HUES48 (cell line): ENCODE measurements around the gene KLHL6.
"Not testable (repeated sequence)": the region's sequence is repeated elsewhere in the genome, so short reads cannot be mapped to it uniquely, and the experiment has no call there.

Experiments
- H3K27ac ChIP-seq: one replicate; pipeline ENCODE4 v1.7.0; 2013; ENCODE audit warnings: low read depth, low read length, inconsistent platforms
- H3K27me3 ChIP-seq: 2 replicates; pipeline ENCODE4 v1.6.1; 2013; ENCODE audit warnings: mild to moderate bottlenecking, low read length; ENCODE audit not compliant: control insufficient read depth, insufficient read depth
- H3K36me3 ChIP-seq: 2 replicates; pipeline ENCODE4 v1.6.1; 2013; ENCODE audit warnings: low read length; ENCODE audit not compliant: control insufficient read depth, insufficient read depth
- H3K4me1 ChIP-seq: 2 replicates; pipeline ENCODE4 v1.6.1; 2013; ENCODE audit warnings: mild to moderate bottlenecking, low read length; ENCODE audit not compliant: control insufficient read depth, insufficient read depth
- H3K4me3 ChIP-seq: 2 replicates; pipeline ENCODE4 v1.5.1; 2013; ENCODE audit warnings: mild to moderate bottlenecking, low read depth, low read length
- H3K9ac ChIP-seq: 2 replicates; pipeline ENCODE4 v1.6.1; 2013; ENCODE audit warnings: mild to moderate bottlenecking, low read depth, low read length, moderate library complexity
- H3K9me3 ChIP-seq: 2 replicates; pipeline ENCODE4 v1.6.1; 2013; ENCODE audit warnings: low read length; ENCODE audit not compliant: control insufficient read depth, insufficient read depth

The KLHL6 gene

DNA sequence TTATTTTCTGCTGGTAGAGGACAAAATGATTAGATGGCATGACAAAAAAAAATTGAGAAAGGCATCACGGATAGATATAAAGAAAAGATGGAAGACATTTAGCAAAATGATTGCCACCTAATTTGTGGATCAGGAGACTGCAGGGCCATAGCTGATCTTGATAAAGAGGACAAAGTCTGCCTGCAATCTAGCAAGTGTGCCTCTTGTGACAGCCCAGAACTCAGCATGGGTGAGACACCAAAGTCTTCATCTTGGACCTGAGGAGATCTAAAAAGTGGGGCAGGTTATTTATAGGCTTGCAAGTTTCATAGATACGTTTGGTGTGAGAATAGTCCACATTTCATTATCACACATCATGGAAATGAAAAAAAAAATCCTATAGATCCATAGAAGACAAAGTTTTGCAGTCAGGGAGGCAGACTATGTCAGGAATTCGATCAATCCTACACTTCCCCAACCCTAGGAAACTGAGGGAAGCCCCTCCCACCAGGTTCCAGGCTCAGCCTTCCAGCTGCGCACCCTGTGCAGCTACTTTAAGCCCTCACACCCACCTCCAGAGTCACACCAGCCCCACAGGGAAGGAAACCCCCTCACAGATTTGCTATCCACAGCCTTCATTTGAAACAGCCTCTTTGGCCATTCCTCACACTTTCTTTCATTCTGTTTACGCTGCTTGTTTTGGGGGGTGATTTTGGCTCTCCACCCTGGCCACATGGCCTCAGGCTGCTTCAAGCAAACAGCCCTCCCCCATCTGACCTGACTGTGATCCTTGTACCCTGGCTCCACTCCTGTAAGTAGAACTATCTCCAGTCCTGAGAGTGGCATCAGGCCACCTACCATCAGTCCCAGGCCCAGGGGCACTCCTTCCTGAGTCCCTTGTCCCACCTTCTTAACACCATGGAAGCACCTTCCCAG lies 28.1 kb upstream of the KLHL6 start:
- Histone ChIP-seq H3K4me1 (peaks cover 9% of the 10 kb centered on the region), H3K4me3 (no peak overlapping the region), H3K27ac (no peak overlapping the region), H3K9ac (no peak overlapping the region), H3K27me3 (no peaks in the 10 kb centered on the region), H3K36me3 (no peaks in the 10 kb centered on the region), H3K9me3 (no peaks in the 10 kb centered on the region)

DNA sequence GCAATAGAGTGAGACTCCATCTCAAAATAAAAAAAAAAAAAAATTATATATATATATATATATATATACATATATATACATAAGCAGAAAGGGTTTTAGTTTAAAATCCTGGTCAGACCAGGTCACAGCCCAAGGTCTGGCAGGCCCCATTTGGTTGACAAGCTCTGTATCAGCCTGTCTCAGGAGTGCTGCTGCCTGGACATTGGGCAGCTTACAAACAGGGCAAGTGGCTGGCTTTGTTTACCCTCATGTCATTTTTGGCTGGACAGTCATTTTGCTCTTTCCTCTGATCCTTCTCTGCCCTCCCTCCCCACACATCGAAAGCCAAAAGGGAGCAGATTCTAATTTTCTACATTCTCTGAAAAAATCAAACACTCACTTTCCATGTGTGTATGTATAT lies 26.7 kb upstream of the KLHL6 start:
- H3K36me3 ChIP-seq = no peaks in the 10 kb centered on the region
- H3K9me3 ChIP-seq = no peaks in the 10 kb centered on the region
- peaks cover 12% of the 10 kb centered on the region for H3K4me1 ChIP-seq
- H3K27me3 ChIP-seq = no peaks in the 10 kb centered on the region
- no peak overlapping the region for H3K9ac ChIP-seq
- H3K27ac ChIP-seq = no peak overlapping the region
- no peak overlapping the region for H3K4me3 ChIP-seq

DNA sequence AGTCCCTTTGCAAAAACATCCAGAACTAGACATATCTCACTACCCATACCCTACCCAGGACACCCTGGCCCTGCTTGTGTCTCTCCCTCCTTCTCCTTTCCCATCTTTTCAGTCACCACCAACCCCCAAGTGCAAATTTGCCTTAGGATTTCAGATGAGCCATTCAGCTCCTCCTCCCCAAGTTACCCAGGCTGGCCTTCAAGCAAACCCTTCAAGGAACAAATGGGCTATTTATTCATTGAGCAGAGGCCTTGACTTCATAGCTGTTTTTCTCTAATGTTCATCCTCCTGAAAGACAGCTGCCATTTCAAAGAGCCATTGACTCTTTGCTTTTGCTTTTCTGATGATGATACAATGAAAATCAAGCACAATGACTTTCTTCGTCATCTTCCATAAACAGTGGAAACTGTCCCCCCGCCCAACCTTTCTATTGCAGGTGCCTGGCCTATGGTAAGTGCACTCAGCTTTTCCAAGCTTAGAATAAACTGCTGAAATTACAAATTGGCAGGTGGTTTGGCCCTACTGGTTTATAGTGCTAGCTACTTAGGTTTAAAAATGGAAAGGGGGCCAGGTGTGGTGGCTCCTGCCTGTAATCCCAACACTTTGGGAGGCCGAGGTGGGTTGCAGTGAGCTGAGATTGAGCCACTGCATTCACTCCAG lies 26.1 kb upstream of the KLHL6 start:
- Histone ChIP-seq H3K36me3 (no peaks in the 10 kb centered on the region), H3K4me3 (no peak overlapping the region), H3K4me1 (peaks cover 15% of the 10 kb centered on the region), H3K27me3 (no peaks in the 10 kb centered on the region), H3K9ac (no peak overlapping the region), H3K27ac (no peak overlapping the region), H3K9me3 (no peaks in the 10 kb centered on the region)

DNA sequence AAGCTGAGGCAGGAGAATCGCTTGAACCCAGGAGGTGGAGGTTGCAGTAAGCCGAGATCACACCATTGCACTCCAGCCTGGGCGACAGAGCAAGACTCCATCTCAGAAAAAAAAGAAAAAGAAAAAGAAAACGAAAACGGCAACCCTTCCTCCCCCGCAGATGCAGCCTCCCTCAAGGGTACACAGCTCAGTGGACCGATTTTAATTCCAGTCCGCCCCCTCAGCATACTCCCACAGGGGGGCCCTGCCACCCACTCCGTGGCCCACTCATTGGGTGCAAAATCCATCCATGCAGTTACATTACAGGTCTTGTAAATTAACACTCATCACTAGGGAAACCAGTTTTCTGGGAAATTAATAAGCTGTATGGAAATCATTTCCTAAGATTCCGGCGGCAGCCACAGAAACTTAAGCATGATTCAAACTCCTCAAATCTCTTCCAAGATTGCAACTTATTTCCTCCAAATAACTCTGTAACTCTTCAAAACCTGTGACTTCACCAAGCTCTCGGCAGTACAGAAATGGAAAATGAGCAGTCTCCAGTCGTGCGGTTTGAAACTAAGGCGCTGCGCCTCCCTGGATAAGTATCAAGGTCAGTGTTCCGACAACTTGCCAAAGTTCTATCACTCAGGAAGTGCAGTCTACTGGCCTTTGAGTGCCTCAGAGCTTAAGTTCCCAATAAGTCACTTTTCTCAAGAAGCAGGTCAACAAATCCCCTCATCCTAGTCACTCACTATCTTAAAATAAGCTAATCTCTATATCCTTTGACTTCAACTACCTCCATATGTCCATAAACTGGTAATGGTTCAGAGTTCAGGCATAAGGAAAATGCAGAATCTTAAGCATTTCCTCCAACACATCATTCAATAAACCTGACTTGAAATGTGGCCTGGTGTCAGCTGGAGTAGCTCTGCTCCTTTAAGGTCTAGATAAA lies 24.7 kb upstream of the KLHL6 start:
- Histone ChIP-seq H3K36me3 (no peaks in the 10 kb centered on the region), H3K27me3 (no peaks in the 10 kb centered on the region), H3K9me3 (no peaks in the 10 kb centered on the region), H3K27ac (no peak overlapping the region), H3K9ac (no peak overlapping the region), H3K4me3 (no peak overlapping the region), H3K4me1 (peaks cover 20% of the 10 kb centered on the region)

GRCh38 chr3:183578179-183578578 lies 22.7 kb upstream of the KLHL6 start:
- Histone ChIP-seq H3K36me3 (no peaks in the 10 kb centered on the region), H3K27me3 (no peaks in the 10 kb centered on the region), H3K9ac (no peak overlapping the region), H3K27ac (no peak overlapping the region), H3K9me3 (no peaks in the 10 kb centered on the region), H3K4me3 (no peak overlapping the region), H3K4me1 (peaks cover 10% of the 10 kb centered on the region)

DNA sequence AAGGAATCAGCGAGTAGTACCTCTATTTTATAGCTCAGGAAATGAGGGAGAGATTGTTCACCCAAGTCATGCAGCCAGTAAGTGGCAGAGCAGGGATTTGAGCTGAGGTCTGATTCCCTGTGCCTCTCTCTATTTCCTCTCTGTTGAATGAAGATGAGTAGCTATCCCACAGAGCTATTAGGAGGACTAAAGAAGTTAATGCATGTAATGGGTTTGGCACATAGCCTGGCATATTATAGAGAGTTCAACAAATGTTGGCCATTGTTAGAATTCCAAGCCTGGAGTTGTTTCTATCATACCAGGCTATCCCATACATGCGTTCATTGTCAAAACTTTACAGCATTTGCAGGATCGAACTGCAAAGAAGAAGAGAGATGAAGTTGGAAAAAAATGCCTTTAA lies 21.8 kb upstream of the KLHL6 start:
- peaks cover 10% of the 10 kb centered on the region for H3K4me1 ChIP-seq
- no peak overlapping the region for H3K27ac ChIP-seq
- no peaks in the 10 kb centered on the region for H3K27me3 ChIP-seq
- no peaks in the 10 kb centered on the region for H3K9me3 ChIP-seq
- H3K9ac ChIP-seq = no peak overlapping the region
- no peaks in the 10 kb centered on the region for H3K36me3 ChIP-seq
- no peak overlapping the region for H3K4me3 ChIP-seq

- H3K4me1 ChIP-seq = peaks cover 10% of the 10 kb centered on the region
- no peaks in the 10 kb centered on the region for H3K27me3 ChIP-seq
- no peaks in the 10 kb centered on the region for H3K36me3 ChIP-seq
- no peak overlapping the region for H3K4me3 ChIP-seq
- no peaks in the 10 kb centered on the region for H3K9me3 ChIP-seq
- no peak overlapping the region for H3K9ac ChIP-seq
- no peak overlapping the region for H3K27ac ChIP-seq
Measured at GRCh38 chr3:183576487-183577107, 21.1 kb upstream of the KLHL6 start.

- no peaks in the 10 kb centered on the region for H3K36me3 ChIP-seq
- no peak overlapping the region for H3K9ac ChIP-seq
- no peak overlapping the region for H3K27ac ChIP-seq
- peaks cover 10% of the 10 kb centered on the region for H3K4me1 ChIP-seq
- no peak overlapping the region for H3K4me3 ChIP-seq
- H3K27me3 ChIP-seq = no peaks in the 10 kb centered on the region
- no peaks in the 10 kb centered on the region for H3K9me3 ChIP-seq
Measured at GRCh38 chr3:183572935-183573334, 17.4 kb upstream of the KLHL6 start.

DNA sequence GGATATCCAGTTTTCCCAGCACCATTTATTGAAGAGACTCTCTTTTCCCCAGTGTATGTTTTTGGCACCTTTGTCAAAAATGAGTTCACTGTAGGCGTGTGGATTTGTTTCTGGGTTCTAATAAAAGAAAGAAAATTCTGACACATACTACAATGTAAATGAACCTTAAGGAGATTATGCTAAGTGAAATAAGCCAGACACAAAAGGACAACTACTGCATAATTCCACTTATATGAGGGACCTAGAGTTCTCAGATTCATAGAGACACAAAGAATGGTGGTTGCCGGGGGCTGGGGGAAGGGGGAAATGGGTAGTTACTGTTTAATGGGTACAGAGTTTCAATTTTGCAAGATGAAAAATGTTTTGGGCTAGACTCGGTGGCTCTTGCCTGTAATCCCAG lies 14.7 kb upstream of the KLHL6 start:
- H3K27me3 ChIP-seq, H3K36me3 ChIP-seq, H3K9ac ChIP-seq, H3K4me1 ChIP-seq, H3K27ac ChIP-seq, H3K9me3 ChIP-seq, H3K4me3 ChIP-seq: not testable (repeated sequence)

DNA sequence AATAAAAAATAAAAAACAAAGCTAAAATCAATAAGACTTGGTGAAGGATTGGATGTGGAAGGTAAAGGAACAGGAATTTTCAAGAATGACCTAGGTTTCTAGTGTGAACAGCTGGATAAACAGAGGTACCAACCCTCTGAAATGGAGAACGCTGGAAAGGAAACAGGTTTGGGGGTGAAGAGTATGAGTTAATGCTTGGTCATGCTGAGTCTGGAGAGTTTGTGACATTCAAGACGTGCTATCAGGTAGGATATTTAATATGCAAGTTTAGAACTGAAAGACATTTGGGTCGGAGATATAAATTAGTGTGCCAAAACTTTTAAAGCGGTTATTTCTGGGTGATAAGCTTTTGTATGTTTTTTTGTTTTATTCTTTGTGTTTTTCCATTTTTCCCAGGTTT lies 11.4 kb upstream of the KLHL6 start:
- no peaks in the 10 kb centered on the region for H3K27me3 ChIP-seq

More for the DNA sequence above, 11.4 kb upstream of the KLHL6 start:
- no peak overlapping the region for H3K4me3 ChIP-seq
- H3K36me3 ChIP-seq = no peaks in the 10 kb centered on the region
- no peak overlapping the region for H3K9ac ChIP-seq
- H3K27ac ChIP-seq = no peak overlapping the region
- H3K9me3 ChIP-seq = no peaks in the 10 kb centered on the region
- H3K4me1 ChIP-seq = no peaks in the 10 kb centered on the region
